Caki2 (cell line): ENCODE data around the gene RUNX1. TPM values are rescaled to one million over a fixed set of nuclear protein-coding genes. Genes with fewer than 3 reads are reported as not detected.

ENCODE experiments used
- DNase-seq: peaks from one replicate; pipeline ENCODE4 v3.0.0-alpha.2; 2015; ENCODE audit warnings: low read depth
- in situ Hi-C: cut with HindIII; loops from 2 replicates; pipeline ENCODE4 v1.10.0; 2016; ENCODE audit warnings: low sequenced_read_pairs, low pct_unique_long_range_greater_than_20kb, mixed read lengths
- total RNA-seq: library from RNA; depleted of rRNA; stranded (reverse); fragments of >200 nt; shearing (Covaris generic); gene quantifications from 2 replicates; pipeline ENCODE4 v1.2.3, GENCODE V29; 2014; ENCODE audit warnings: low replicate concordance

Gene RUNX1
- total RNA-seq, 1 experiment from 2014 or later = 4.8 TPM

- no peak for DNase-seq
- in situ Hi-C loops = no loop called here
Observed at GRCh38 chr21:34748862-34749261, 300.2 kb downstream of the RUNX1 start.

- in situ Hi-C loops = no loop called here
- DNase-seq = peak; percentile 87
Observed at GRCh38 chr21:34745557-34746255, 303.4 kb downstream of the RUNX1 start.

- DNase-seq = no peak
- in situ Hi-C loops = no loop called here
Observed at GRCh38 chr21:34744801-34745200, 304.3 kb downstream of the RUNX1 start.

- peak; percentile 55 for DNase-seq
- in situ Hi-C loops = no loop called here
Observed at GRCh38 chr21:34743831-34744230, 305.3 kb downstream of the RUNX1 start.

GRCh38 chr21:34743285-34743684 is 305.8 kb downstream of the RUNX1 start:
- in situ Hi-C loops = no loop called here
- no peak for DNase-seq

GRCh38 chr21:34740198-34740597 is 308.9 kb downstream of the RUNX1 start:
- in situ Hi-C loops = no loop called here
- no peak for DNase-seq
